SK-N-SH (cell line): Measurements from ENCODE around the gene BICD2. TPM values are rescaled to one million over a fixed set of nuclear protein-coding genes. Genes with fewer than 3 reads are reported as not detected.

ENCODE experiments used
- CTCF ChIA-PET: fragments of 300-600, 350-600 bp; formaldehyde crosslinking; extraction: SDS; loops from one replicate; lab custom pipeline; 2021; lab: Yijun Ruan, JAX
- POLR2A ChIA-PET: fragments of 350-600 bp; sonication (Branson Sonifier 250); formaldehyde crosslinking; extraction: SDS; loops from one replicate; lab custom pipeline; 2020; ENCODE audit warnings: antibody characterized with exemption, inconsistent platforms; lab: Yijun Ruan, JAX
- DNase-seq: peaks from one replicate; pipeline ENCODE4 v3.0.0; 2012
- H2AFZ ChIP-seq: fragments of 200-600 bp; sonication (generic); 2 replicates; pipeline ENCODE4 v1.8.1; 2016; ENCODE audit warnings: antibody characterized with exemption, mild to moderate bottlenecking, low read depth
- H3F3A ChIP-seq: fragments of 200-600 bp; sonication (generic); replicated peaks from 2 replicates; pipeline ENCODE3; 2016; ENCODE audit warnings: antibody characterized with exemption, mild to moderate bottlenecking; ENCODE audit not compliant: insufficient read depth
- H3K27ac ChIP-seq, 2 experiments: fragments of 200-500 bp in 1 of 2; fragments of 200-600 bp in 1 of 2; sonication (Bioruptor generic) in 1 of 2; sonication (generic), shearing (Covaris generic) in 1 of 2; 2 replicates each; pipeline versions ENCODE4 v1.5.1 to v1.6.1; 2014 to 2016; ENCODE audit warnings: low read depth in 2 of 2, inconsistent platforms in 1 of 2, low read length in 1 of 2, mild to moderate bottlenecking in 1 of 2, mixed read lengths in 1 of 2
- H3K27me3 ChIP-seq: fragments of 200-600 bp; sonication (generic), shearing (Covaris generic); 2 replicates; pipeline ENCODE4 v1.6.1; 2016; ENCODE audit warnings: mixed run types; ENCODE audit not compliant: insufficient read depth
- H3K36me3 ChIP-seq, 2 experiments: fragments of 200-500 bp in 1 of 2; fragments of 200-600 bp in 1 of 2; sonication (Bioruptor generic) in 1 of 2; sonication (generic) in 1 of 2; replicated peaks in 1 of 2; 2 replicates each; pipeline versions ENCODE3 to v1.5.1; 2014 to 2016; ENCODE audit warnings: low read length in 1 of 2, mild to moderate bottlenecking in 1 of 2; ENCODE audit not compliant: insufficient read depth in 2 of 2, control insufficient read depth in 1 of 2
- H3K4me1 ChIP-seq, 2 experiments: fragments of 200-500 bp in 1 of 2; fragments of 200-600 bp in 1 of 2; sonication (Bioruptor generic) in 1 of 2; sonication (generic), shearing (Covaris generic) in 1 of 2; 2 replicates each; pipeline versions ENCODE4 v1.5.1 to v1.6.1; 2014 to 2016; ENCODE audit warnings: low read depth in 1 of 2, low read length in 1 of 2, mixed run types in 1 of 2; ENCODE audit not compliant: insufficient read depth in 2 of 2, control insufficient read depth in 1 of 2
- H3K4me2 ChIP-seq: fragments of 200-600 bp; sonication (generic), shearing (Covaris generic); 2 replicates; pipeline ENCODE4 v1.6.1; 2017; ENCODE audit warnings: mixed run types
- H3K4me3 ChIP-seq, 2 experiments: fragments of 200-500 bp in 1 of 2; fragments of 200-600 bp in 1 of 2; sonication (Bioruptor generic) in 1 of 2; sonication (generic), shearing (Covaris generic) in 1 of 2; 2 replicates each; pipeline versions ENCODE4 v1.5.1 to v1.8.1; 2014 to 2016; ENCODE audit warnings: low read depth in 2 of 2, inconsistent platforms in 1 of 2, low read length in 1 of 2, mild to moderate bottlenecking in 1 of 2, mixed read lengths in 1 of 2, moderate library complexity in 1 of 2
- H3K79me2 ChIP-seq: fragments of 200-600 bp; sonication (generic); 2 replicates; pipeline ENCODE4 v1.8.1; 2017; ENCODE audit warnings: mild to moderate bottlenecking; ENCODE audit not compliant: insufficient read depth
- H3K9ac ChIP-seq: fragments of 200-600 bp; sonication (generic); 2 replicates; pipeline ENCODE4 v1.6.1; 2017; ENCODE audit warnings: mixed run types
- H3K9me2 ChIP-seq: fragments of 200-600 bp; sonication (generic); 2 replicates; pipeline ENCODE4 v1.6.1; 2017; ENCODE audit warnings: mixed run types
- H3K9me3 ChIP-seq: fragments of 200-600 bp; sonication (generic); 2 replicates; pipeline ENCODE4 v1.6.1; 2017; ENCODE audit warnings: mixed run types, mild to moderate bottlenecking, moderate library complexity
- H4K20me1 ChIP-seq: fragments of 200-600 bp; sonication (generic); 2 replicates; pipeline ENCODE4 v1.6.1; 2017; ENCODE audit warnings: mild to moderate bottlenecking, mixed run types; ENCODE audit not compliant: insufficient read depth
- ELF1 ChIP-seq: IDR thresholded peaks from 2 replicates; pipeline ENCODE4 v1.4.0; 2012
- EP300 ChIP-seq, 2 experiments: IDR thresholded peaks; 2 replicates each; pipeline versions ENCODE4 v1.4.0 to v1.6.1; 2012; ENCODE audit warnings: borderline replicate concordance in 1 of 2, low read depth in 1 of 2, low read length in 1 of 2
- EZH2phosphoT487 ChIP-seq: fragments of 200-600 bp; sonication (generic); IDR thresholded peaks from 2 replicates; pipeline ENCODE4 v1.6.1; 2017; ENCODE audit warnings: low read depth, mixed run types, mild to moderate bottlenecking, antibody characterized with exemption, moderate library complexity, borderline replicate concordance
- FOSL2 ChIP-seq: IDR thresholded peaks from 2 replicates; pipeline ENCODE4 v1.4.0; 2012; ENCODE audit warnings: low read depth, mild to moderate bottlenecking, moderate library complexity, borderline replicate concordance
- FOXM1 ChIP-seq: IDR thresholded peaks from 2 replicates; pipeline ENCODE4 v1.4.0; 2012; ENCODE audit warnings: low read depth, mild to moderate bottlenecking
- GABPA ChIP-seq: IDR thresholded peaks from 2 replicates; pipeline ENCODE4 v1.4.0; 2012; ENCODE audit warnings: low read depth, mild to moderate bottlenecking
- NFIC ChIP-seq: IDR thresholded peaks from 2 replicates; pipeline ENCODE4 v1.4.0; 2012; ENCODE audit warnings: borderline replicate concordance
- RAD21 ChIP-seq: IDR thresholded peaks from 2 replicates; pipeline ENCODE4 v1.6.1; 2012; ENCODE audit warnings: mild to moderate bottlenecking, low read length
- RCOR1 ChIP-seq: fragments of 150-350 bp; IDR thresholded peaks from 2 replicates; pipeline ENCODE4 v1.6.1; 2017; ENCODE audit warnings: antibody characterized with exemption, low read length
- RFX5 ChIP-seq: IDR thresholded peaks from 2 replicates; pipeline ENCODE4 v1.6.1; 2012; ENCODE audit warnings: mild to moderate bottlenecking, improper control_type of control experiment, low read length
- SMC3 ChIP-seq: IDR thresholded peaks from 2 replicates; pipeline ENCODE4 v1.6.1; 2012; ENCODE audit warnings: low read depth, low read length, improper control_type of control experiment
- TAF1 ChIP-seq: IDR thresholded peaks from 2 replicates; pipeline ENCODE4 v1.6.1; 2012; ENCODE audit warnings: low read depth, mild to moderate bottlenecking, low read length, moderate library complexity, borderline replicate concordance
- TCF12 ChIP-seq: IDR thresholded peaks from 2 replicates; pipeline ENCODE4 v1.4.0; 2012
- WGBS: methylation state at CpG from one replicate; pipeline ENCODE4 v1.1.6; 2017; ENCODE audit warnings: low lambda C conversion rate; 5-methylcytosine and 5-hydroxymethylcytosine counted together
- polyA plus RNA-seq, 3 experiments: library from polyadenylated mRNA; depleted of rRNA; stranded (reverse); fragments of >200 nt; gene quantifications; 2 replicates each; pipeline ENCODE4 v1.2.3, GENCODE V29; 2012
- TF ChIP-seq, protein P1 (sequence below): fragments of 200-600 bp; sonication (generic); IDR thresholded peaks from 2 replicates; pipeline ENCODE4 v1.6.1; 2017; ENCODE audit warnings: antibody characterized with exemption, mild to moderate bottlenecking, moderate library complexity
- TF ChIP-seq, protein P2 (sequence below): IDR thresholded peaks from 2 replicates; pipeline ENCODE4 v1.4.0; 2012; ENCODE audit warnings: low read depth, borderline replicate concordance
- TF ChIP-seq, protein P3 (sequence below): IDR thresholded peaks from 2 replicates; pipeline ENCODE4; 2012

The BICD2 gene
- polyA plus RNA-seq, 1 of the 3 experiments (the other 2 are of a cell fraction), result 19.6 TPM

DNA sequence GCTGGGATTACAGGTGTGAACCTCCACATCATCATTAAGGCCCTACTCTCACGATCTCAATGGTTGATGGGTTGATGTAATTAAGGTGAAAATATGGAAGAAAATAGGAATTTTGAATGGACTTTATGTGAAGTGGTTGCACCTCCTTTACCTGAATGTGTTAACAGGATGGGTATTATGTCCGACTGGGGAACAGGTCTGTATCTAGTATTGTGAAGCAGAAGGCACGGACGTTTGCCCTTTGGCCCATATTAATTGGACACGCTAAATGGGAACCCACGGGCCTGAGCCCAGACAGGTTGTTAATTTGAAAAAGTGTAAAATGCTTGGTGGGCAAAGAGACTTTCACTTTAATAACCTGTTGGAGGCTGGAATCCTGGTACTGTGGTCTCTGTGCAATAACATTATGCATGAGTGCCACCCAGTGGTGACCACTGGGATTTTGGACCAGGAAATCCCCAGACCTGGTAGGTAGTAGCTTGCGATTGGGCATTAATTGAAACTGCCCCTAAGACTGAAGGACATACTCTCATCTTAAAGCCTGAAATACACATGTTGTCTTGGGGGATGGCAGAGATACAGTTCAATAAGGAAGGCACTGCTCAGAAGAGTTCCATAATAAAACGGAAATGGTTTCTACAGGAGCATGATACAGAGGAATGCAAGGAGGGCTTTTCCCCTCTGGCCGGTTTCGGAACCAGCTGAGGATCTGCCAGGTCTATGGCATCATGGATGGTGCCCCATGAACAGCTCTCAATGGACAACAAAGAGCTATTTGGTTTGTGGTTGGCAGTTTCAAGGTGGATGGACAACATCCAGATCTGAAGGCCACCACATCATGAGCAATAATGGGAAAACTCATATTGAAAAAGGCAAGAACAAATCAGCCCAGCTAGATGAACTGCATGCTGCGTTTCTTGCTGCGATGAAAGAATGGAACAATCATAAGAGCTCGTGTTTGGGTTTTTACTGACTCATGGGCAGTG, 26.2 kb upstream of the BICD2 start:
- Histone ChIP-seq H3K4me1 (no peaks in the 10 kb centered on the region; a peak in 1 of 4 replicates), H3K36me3 (no peaks in the 10 kb centered on the region), H3K79me2 (no peaks in the 10 kb centered on the region), H3K9me3 (no peaks in the 10 kb centered on the region), H3K27me3 (peaks cover 11% of the 10 kb centered on the region), H4K20me1 (no peaks in the 10 kb centered on the region), H3K4me3 (peak overlapping the region; percentile 2 to 27; a peak in 2 of 4 replicates), H2AFZ (no peak overlapping the region), H3K9ac (no peak overlapping the region), H3K4me2 (peak overlapping the region; percentile 58; the same call in 1 of the 2 replicates), H3K9me2 (no peaks in the 10 kb centered on the region), H3K27ac (no peak overlapping the region), H3F3A (no peaks in the 10 kb centered on the region)
- WGBS, result 38% methylated on average over 13 of the region's 13 CpGs
- TF ChIP-seq RAD21 (peak; percentile 97), RCOR1 (peak; percentile 37; the same call in 1 of the 2 replicates), GABPA (no peak), RFX5 (no peak), ELF1 (no peak), SMC3 (peak; percentile 87)
- TF ChIP-seq, protein P1, sequence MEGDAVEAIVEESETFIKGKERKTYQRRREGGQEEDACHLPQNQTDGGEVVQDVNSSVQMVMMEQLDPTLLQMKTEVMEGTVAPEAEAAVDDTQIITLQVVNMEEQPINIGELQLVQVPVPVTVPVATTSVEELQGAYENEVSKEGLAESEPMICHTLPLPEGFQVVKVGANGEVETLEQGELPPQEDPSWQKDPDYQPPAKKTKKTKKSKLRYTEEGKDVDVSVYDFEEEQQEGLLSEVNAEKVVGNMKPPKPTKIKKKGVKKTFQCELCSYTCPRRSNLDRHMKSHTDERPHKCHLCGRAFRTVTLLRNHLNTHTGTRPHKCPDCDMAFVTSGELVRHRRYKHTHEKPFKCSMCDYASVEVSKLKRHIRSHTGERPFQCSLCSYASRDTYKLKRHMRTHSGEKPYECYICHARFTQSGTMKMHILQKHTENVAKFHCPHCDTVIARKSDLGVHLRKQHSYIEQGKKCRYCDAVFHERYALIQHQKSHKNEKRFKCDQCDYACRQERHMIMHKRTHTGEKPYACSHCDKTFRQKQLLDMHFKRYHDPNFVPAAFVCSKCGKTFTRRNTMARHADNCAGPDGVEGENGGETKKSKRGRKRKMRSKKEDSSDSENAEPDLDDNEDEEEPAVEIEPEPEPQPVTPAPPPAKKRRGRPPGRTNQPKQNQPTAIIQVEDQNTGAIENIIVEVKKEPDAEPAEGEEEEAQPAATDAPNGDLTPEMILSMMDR, result peak; percentile 86
- TF ChIP-seq, protein P2, sequence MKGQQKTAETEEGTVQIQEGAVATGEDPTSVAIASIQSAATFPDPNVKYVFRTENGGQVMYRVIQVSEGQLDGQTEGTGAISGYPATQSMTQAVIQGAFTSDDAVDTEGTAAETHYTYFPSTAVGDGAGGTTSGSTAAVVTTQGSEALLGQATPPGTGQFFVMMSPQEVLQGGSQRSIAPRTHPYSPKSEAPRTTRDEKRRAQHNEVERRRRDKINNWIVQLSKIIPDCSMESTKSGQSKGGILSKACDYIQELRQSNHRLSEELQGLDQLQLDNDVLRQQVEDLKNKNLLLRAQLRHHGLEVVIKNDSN, result no peak
- ChIA-PET POLR2A (interaction anchor here (1.4 kb wide), 1 partner anchor 61 kb away, joined by 3 read pairs; no protein-coding TSS in a partner anchor), CTCF (interaction anchor here (0.6 to 8.7 kb wide), 43 partner anchors 10 to 1064 kb away, joined by 3 to 177 read pairs (median 5); partner anchors contain the start of gene IPPK)
- DNase-seq, result peak; percentile 82

DNA sequence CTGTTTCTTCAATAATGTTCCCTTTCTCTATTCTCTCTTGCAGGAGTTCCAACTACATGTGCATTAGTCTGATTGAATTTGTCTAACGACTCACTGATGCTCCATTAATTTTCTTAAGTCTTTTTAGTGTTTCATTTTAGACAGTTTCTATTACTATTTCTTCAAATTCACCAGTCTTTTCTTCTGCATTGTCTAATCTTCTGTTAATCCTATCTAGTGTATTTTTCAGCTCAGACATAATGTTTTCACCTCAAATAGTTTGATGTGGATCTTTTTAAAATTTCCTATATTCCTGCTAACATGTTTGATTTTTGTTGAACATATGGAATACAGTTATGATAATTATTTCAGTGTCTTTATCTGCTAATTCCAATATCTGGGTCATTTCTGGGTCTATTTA, 21.7 kb upstream of the BICD2 start:
- DNase-seq, result no peak
- no peak overlapping the region for H3K9ac ChIP-seq
- H3K79me2 ChIP-seq, result no peaks in the 10 kb centered on the region
- no peak overlapping the region for H2AFZ ChIP-seq
- H3K9me2 ChIP-seq, result no peaks in the 10 kb centered on the region
- TF ChIP-seq EP300 (IDR thresholded peaks at IDR 0.05; ENCODE audit: borderline replicate concordance in 1 of 2, low read depth in 1 of 2, low read length in 1 of 2) (no peak), TCF12 (no peak), TAF1 (no peak), ELF1 (no peak), RAD21 (no peak), FOXM1 (no peak), FOSL2 (no peak), SMC3 (no peak), EZH2phosphoT487 (no peak), NFIC (no peak)
- TF ChIP-seq, protein P3, sequence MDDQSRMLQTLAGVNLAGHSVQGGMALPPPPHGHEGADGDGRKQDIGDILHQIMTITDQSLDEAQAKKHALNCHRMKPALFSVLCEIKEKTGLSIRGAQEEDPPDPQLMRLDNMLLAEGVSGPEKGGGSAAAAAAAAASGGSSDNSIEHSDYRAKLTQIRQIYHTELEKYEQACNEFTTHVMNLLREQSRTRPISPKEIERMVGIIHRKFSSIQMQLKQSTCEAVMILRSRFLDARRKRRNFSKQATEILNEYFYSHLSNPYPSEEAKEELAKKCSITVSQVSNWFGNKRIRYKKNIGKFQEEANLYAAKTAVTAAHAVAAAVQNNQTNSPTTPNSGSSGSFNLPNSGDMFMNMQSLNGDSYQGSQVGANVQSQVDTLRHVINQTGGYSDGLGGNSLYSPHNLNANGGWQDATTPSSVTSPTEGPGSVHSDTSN, result no peak
- H4K20me1 ChIP-seq, result no peaks in the 10 kb centered on the region
- WGBS, result 3% methylated on average over 1 of the region's 1 CpG
- no peaks in the 10 kb centered on the region; the same call in 1 of the 2 replicates for H3K27me3 ChIP-seq
- H3K4me3 ChIP-seq, result no peak overlapping the region
- ChIA-PET POLR2A (no interaction called here), CTCF (interaction anchor here (1.8 kb wide), 1 partner anchor 21 kb away, joined by 5 read pairs; no protein-coding TSS in a partner anchor)
- no peaks in the 10 kb centered on the region for H3F3A ChIP-seq
- H3K36me3 ChIP-seq, result no peaks in the 10 kb centered on the region
- no peaks in the 10 kb centered on the region for H3K9me3 ChIP-seq
- H3K4me2 ChIP-seq, result no peak overlapping the region
- no peaks in the 10 kb centered on the region; a peak in 1 of 4 replicates for H3K4me1 ChIP-seq
- H3K27ac ChIP-seq, result no peak overlapping the region
